HCT116 (cell line): ENCODE data around the gene C1orf52. TPM values are rescaled to one million over a fixed set of nuclear protein-coding genes. Genes with fewer than 3 reads are reported as not detected.

Source experiments
- ATAC-seq: fragments of 200-7000 bp; cut with Tn5 transposase; 2 replicates; pipeline ENCODE4 v1.9.1; 2020; ENCODE audit warnings: mild to moderate bottlenecking, moderate library complexity
- BruUV-seq: library from RNA; stranded (reverse); fragments of 400-500 nt; replicated peaks from 2 replicates; lab custom pipeline; 2021; lab: Mats Ljungman, UMichigan
- CTCF ChIA-PET: fragments of 300-600 bp; sonication (Branson Sonifier 250); formaldehyde crosslinking; loops from one replicate; lab custom pipeline; 2021; ENCODE audit warnings: antibody characterized with exemption; lab: Charles Lee
- POLR2A ChIA-PET: fragments of 300-600, 350-600 bp; sonication (Branson Sonifier 250); formaldehyde crosslinking; loops from one replicate; lab custom pipeline; 2021; ENCODE audit warnings: antibody characterized with exemption; lab: Charles Lee
- RAD21 ChIA-PET, 2 experiments: fragments of 300-600 bp; sonication (Branson Sonifier 250); formaldehyde crosslinking; loops; one replicate each; lab custom pipeline; 2023; ENCODE audit warnings: low total read pairs in 2 of 2; ENCODE audit not compliant: uncharacterized antibody in 2 of 2, unreplicated experiment in 2 of 2, low non-redundant PET in 1 of 2; lab: Charles Lee
- DNase-seq: peaks from one replicate; pipeline ENCODE4 v3.0.0-alpha.2; 2010; ENCODE audit warnings: low read depth, low spot score
- H2AFZ ChIP-seq: fragments of 200-600 bp; shearing (Covaris generic), sonication (generic); 2 replicates; pipeline ENCODE4 v1.6.1; 2017; ENCODE audit warnings: low read depth, mixed run types, mixed read lengths, antibody characterized with exemption, low read length; ENCODE audit not compliant: poor library complexity, severe bottlenecking
- H3K27ac ChIP-seq: 2 replicates; pipeline ENCODE4 v1.5.1; 2012; ENCODE audit warnings: low read depth, low read length
- H3K27me3 ChIP-seq: fragments of 200-600 bp; sonication (generic); 2 replicates; pipeline ENCODE4 v1.6.1; 2016; ENCODE audit warnings: mixed run types, low read length, mixed read lengths; ENCODE audit not compliant: insufficient read depth
- H3K36me3 ChIP-seq, 2 experiments: fragments of 200-500 bp in 1 of 2; fragments of 200-600 bp in 1 of 2; sonication (Bioruptor generic) in 1 of 2; sonication (generic) in 1 of 2; 2 replicates each; pipeline versions ENCODE4 v1.5.1 to v1.6.1; 2014 to 2016; ENCODE audit warnings: low read length in 2 of 2, inconsistent platforms in 1 of 2, mixed read lengths in 1 of 2, mixed run types in 1 of 2; ENCODE audit not compliant: insufficient read depth in 2 of 2, control insufficient read depth in 1 of 2
- H3K4me1 ChIP-seq, 2 experiments: fragments of 200-600 bp in 1 of 2; sonication (generic) in 1 of 2; 2 replicates each; pipeline versions ENCODE4 v1.5.1 to v1.6.1; 2012 to 2017; ENCODE audit warnings: low read length in 2 of 2, inconsistent platforms in 1 of 2, mild to moderate bottlenecking in 1 of 2, mixed read lengths in 1 of 2, mixed run types in 1 of 2, moderate library complexity in 1 of 2; ENCODE audit not compliant: insufficient read depth in 2 of 2, control insufficient read depth in 1 of 2
- H3K4me2 ChIP-seq: fragments of 200-600 bp; sonication (generic); 2 replicates; pipeline ENCODE4 v1.6.1; 2017; ENCODE audit warnings: mixed run types, low read length, mixed read lengths
- H3K4me3 ChIP-seq, 2 experiments: fragments of 200-600 bp in 1 of 2; sonication (generic) in 1 of 2; replicated peaks in 1 of 2; 2 replicates each; pipeline ENCODE4 v1.5.1; 2011 to 2016; ENCODE audit warnings: low read length in 2 of 2, control low read depth in 1 of 2, low read depth in 1 of 2, mild to moderate bottlenecking in 1 of 2, mixed read lengths in 1 of 2, mixed run types in 1 of 2
- H3K79me2 ChIP-seq: fragments of 200-600 bp; sonication (generic); 2 replicates; pipeline ENCODE4 v1.6.1; 2017; ENCODE audit warnings: mild to moderate bottlenecking, mixed run types, low read length, moderate library complexity, mixed read lengths; ENCODE audit not compliant: insufficient read depth
- H3K9ac ChIP-seq: fragments of 200-600 bp; sonication (generic); 2 replicates; pipeline ENCODE4 v1.6.1; 2016; ENCODE audit warnings: low read length, mixed read lengths
- H3K9me2 ChIP-seq: fragments of 200-600 bp; sonication (generic), shearing (Covaris generic); 2 replicates; pipeline ENCODE4 v1.6.1; 2017; ENCODE audit warnings: mixed run types, mild to moderate bottlenecking, moderate library complexity; ENCODE audit not compliant: insufficient read depth
- H3K9me3 ChIP-seq, 2 experiments: fragments of 200-500 bp in 1 of 2; fragments of 200-600 bp in 1 of 2; sonication (Bioruptor generic) in 1 of 2; sonication (generic) in 1 of 2; 2 replicates each; pipeline ENCODE4 v1.6.1; 2014 to 2017; ENCODE audit warnings: low read length in 2 of 2, mixed read lengths in 2 of 2, inconsistent platforms in 1 of 2, low read depth in 1 of 2, mild to moderate bottlenecking in 1 of 2, mixed run types in 1 of 2, moderate library complexity in 1 of 2; ENCODE audit not compliant: control insufficient read depth in 1 of 2, insufficient read depth in 1 of 2
- H4K20me1 ChIP-seq: fragments of 200-600 bp; sonication (generic), shearing (Covaris generic); 2 replicates; pipeline ENCODE4 v1.6.1; 2017; ENCODE audit warnings: mixed run types, mild to moderate bottlenecking, moderate library complexity; ENCODE audit not compliant: insufficient read depth
- EGR1 ChIP-seq: IDR thresholded peaks from 2 replicates; pipeline ENCODE4 v1.6.1; 2012; ENCODE audit warnings: low read depth
- EZH2 ChIP-seq: fragments of 200-600 bp; sonication (generic); IDR thresholded peaks from 2 replicates; pipeline ENCODE4 v1.6.1; 2017; ENCODE audit warnings: antibody characterized with exemption, mixed run types
- POLR2AphosphoS5 ChIP-seq: IDR thresholded peaks from 2 replicates; pipeline ENCODE4 v1.6.1; 2011; ENCODE audit warnings: mild to moderate bottlenecking, low read depth, low read length, moderate library complexity
- RAD21 ChIP-seq: IDR thresholded peaks from 2 replicates; pipeline ENCODE4 v1.6.1; 2012; ENCODE audit warnings: low read depth, mild to moderate bottlenecking
- SIN3A ChIP-seq: IDR thresholded peaks from 2 replicates; pipeline ENCODE4 v1.6.1; 2012; ENCODE audit warnings: low read depth
- SP1 ChIP-seq: IDR thresholded peaks from 2 replicates; pipeline ENCODE4 v1.6.1; 2012; ENCODE audit warnings: low read depth
- TCF7L2 ChIP-seq: IDR thresholded peaks from 2 replicates; pipeline ENCODE4 v1.7.0; 2011; ENCODE audit warnings: borderline replicate concordance, inconsistent platforms; ENCODE audit not compliant: insufficient read depth, insufficient read length; ENCODE audit errors: extremely low read depth
- ZFX ChIP-seq: fragments of 450-650 bp; IDR thresholded peaks from 2 replicates; pipeline ENCODE4 v1.6.1; 2017
- intact Hi-C: fragments of 100-400 bp; cut with micrococcal nuclease; formaldehyde crosslinking; loops from 2 replicates; pipeline ENCODE4 v1.10.0; 2022
- total RNA-seq: library from RNA; stranded (reverse); gene quantifications from one replicate; pipeline ENCODE4 v1.2.1, GENCODE V29; 2021; ENCODE audit not compliant: unreplicated experiment
- TF ChIP-seq, protein P1 (sequence below): IDR thresholded peaks from 2 replicates; pipeline ENCODE4 v1.6.1; 2012

C1orf52 gene
- total RNA-seq, 1 experiment from 2014 or later = 23.3 TPM

DNA sequence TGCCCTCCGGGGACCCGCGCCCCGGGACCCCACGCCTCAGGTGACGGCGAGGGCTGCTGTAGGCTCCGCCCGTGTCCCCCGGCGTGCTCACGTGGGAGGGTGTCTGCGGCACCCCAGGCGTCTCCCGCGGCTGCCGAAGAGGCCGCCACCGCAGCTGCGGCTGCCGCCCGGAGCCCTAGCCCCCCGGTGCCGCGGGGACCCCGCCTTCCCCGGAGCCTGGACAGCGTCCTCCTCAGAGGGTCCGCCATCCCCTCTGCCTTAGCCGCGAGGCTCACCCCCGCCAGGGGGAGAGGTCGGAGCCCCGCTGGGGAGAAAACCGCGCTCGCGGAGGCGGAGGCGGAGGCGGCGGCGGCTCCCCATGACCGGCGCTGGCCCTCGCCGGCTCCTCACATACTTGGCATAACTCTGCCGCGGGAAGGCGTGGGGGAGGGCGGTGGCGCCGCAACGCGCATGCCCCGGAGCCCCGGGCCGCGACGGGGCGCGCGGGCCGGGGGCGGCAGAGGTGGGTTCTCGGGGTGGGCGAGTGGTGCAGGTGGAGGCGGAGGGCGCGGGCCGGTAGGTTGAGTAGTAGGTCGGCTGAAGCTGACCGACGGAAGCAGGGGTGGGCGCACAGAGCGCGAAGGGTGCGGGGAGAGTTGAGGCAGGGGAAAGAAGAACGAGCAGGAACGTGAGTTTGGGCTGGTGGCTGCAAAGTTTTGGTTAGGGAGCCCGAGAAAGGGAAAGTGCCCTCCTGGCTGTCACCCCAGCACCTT lies 57.9 kb downstream of the C1orf52 start:
- POLR2A ChIA-PET = no interaction called here
- H3K36me3 ChIP-seq = no peaks in the 10 kb centered on the region
- H2AFZ ChIP-seq = peak overlapping the region; percentile 39
- TF ChIP-seq POLR2AphosphoS5 (peak; percentile 66), SIN3A (peak; percentile 20; the same call in 1 of the 2 replicates), EGR1 (peak; percentile 92), RAD21 (no peak), SP1 (no peak), TCF7L2 (peak; percentile 13)
- intact Hi-C loops = loop anchor here (1.0 kb wide), 1 partner anchor 153 kb away; the partner anchor contains the start of gene MCOLN3
- peak overlapping the region; percentile 85 for H3K27ac ChIP-seq
- H3K27me3 ChIP-seq = no peaks in the 10 kb centered on the region
- BruUV-seq = no TSS peak
- H3K4me2 ChIP-seq = peak overlapping the region; percentile 89
- H3K9me3 ChIP-seq = no peaks in the 10 kb centered on the region
- CTCF ChIA-PET = no interaction called here
- H3K9me2 ChIP-seq = no peaks in the 10 kb centered on the region
- peak overlapping the region; percentile 67 for H3K9ac ChIP-seq
- H3K4me3 ChIP-seq = peak overlapping the region; percentile 74 to 76
- ATAC-seq = peak; percentile 75
- no peaks in the 10 kb centered on the region for H4K20me1 ChIP-seq
- H3K4me1 ChIP-seq = peaks cover 6 to 16% of the 10 kb centered on the region in 2 experiments
- RAD21 ChIA-PET = no interaction called here
- H3K79me2 ChIP-seq = peaks cover 5% of the 10 kb centered on the region
- DNase-seq = no peak

GRCh38 chr1:85200463-85201339 lies 58.8 kb downstream of the C1orf52 start, which contains the start of gene SYDE2:
SYDE2 (minus strand) TSS chr1:85201016; CDS start chr1:85200996, 20 bp downstream.
- TF ChIP-seq SIN3A (peak; percentile 43; the same call in 1 of the 2 replicates), SP1 (no peak; the same call in 1 of the 2 replicates), RAD21 (no peak), ZFX (peak; percentile 64), EGR1 (peak; percentile 83), POLR2AphosphoS5 (peak; percentile 78), EZH2 (no peak)
- TF ChIP-seq, protein P1, sequence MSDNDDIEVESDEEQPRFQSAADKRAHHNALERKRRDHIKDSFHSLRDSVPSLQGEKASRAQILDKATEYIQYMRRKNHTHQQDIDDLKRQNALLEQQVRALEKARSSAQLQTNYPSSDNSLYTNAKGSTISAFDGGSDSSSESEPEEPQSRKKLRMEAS = peak; percentile 82
- no TSS peak for BruUV-seq
- Histone ChIP-seq H2AFZ (peak within 1 kb of the TSS; percentile 39), H3K9ac (peak within 1 kb of the TSS; percentile 67), H3K4me3 (peak within 1 kb of the TSS; percentile 74 to 76), H3K27ac (peak within 1 kb of the TSS; percentile 85), H4K20me1 (no peaks in the 10 kb centered on the region), H3K9me2 (no peaks in the 10 kb centered on the region), H3K27me3 (no peaks in the 10 kb centered on the region), H3K4me1 (peaks cover 6 to 16% of the 10 kb centered on the region in 2 experiments), H3K79me2 (peaks cover 5% of the 10 kb centered on the region), H3K9me3 (no peaks in the 10 kb centered on the region), H3K36me3 (no peaks in the 10 kb centered on the region), H3K4me2 (peak within 1 kb of the TSS; percentile 89)
- ChIA-PET POLR2A (no interaction called here), RAD21 (interaction anchor here in 1 of 2 experiments (0.6 kb wide), 1 partner anchor 29 kb away, joined by 4 read pairs; no protein-coding TSS in a partner anchor), CTCF (no interaction called here)
- no peak for DNase-seq
- intact Hi-C loops = loop anchor here (1.0 kb wide), 1 partner anchor 152 kb away; the partner anchor contains the start of gene MCOLN3
- peak; percentile 83 for ATAC-seq
